H1 (cell line): ENCODE data around the gene MRS2.

Experiments used
- ATF2 ChIP-seq: IDR thresholded peaks from 2 replicates; pipeline ENCODE4 v1.6.1; 2012; ENCODE audit warnings: low read length, inconsistent platforms
- CEBPB ChIP-seq: IDR thresholded peaks from 2 replicates; pipeline ENCODE4 v1.6.1; 2012; ENCODE audit warnings: low read depth, low read length
- CTCF ChIP-seq, 3 experiments: IDR thresholded peaks; 1 replicate in 2 of 3; 2 replicates in 1 of 3; pipeline versions ENCODE4 v1.5.1 to v1.6.1; 2011; ENCODE audit warnings: low read length in 3 of 3, mild to moderate bottlenecking in 3 of 3, inconsistent platforms in 2 of 3, low read depth in 1 of 3, moderate library complexity in 1 of 3; ENCODE audit not compliant: insufficient read depth in 1 of 3; ENCODE audit errors: control extremely low read depth in 1 of 3
- EGR1 ChIP-seq: IDR thresholded peaks from 2 replicates; pipeline ENCODE4 v1.6.1; 2011; ENCODE audit warnings: low read depth, low read length, borderline replicate concordance
- KDM5A ChIP-seq: fragments of 200-600 bp; IDR thresholded peaks from 2 replicates; pipeline ENCODE4 v1.7.1; 2012; ENCODE audit warnings: mild to moderate bottlenecking, low read length, inconsistent platforms, mixed read lengths
- MAFK ChIP-seq: IDR thresholded peaks from 2 replicates; pipeline ENCODE4 v1.6.1; 2012; ENCODE audit warnings: low read depth, mild to moderate bottlenecking, improper control_type of control experiment, low read length
- POLR2A ChIP-seq, 2 experiments: IDR thresholded peaks; 1 replicate in 1 of 2; 2 replicates in 1 of 2; pipeline ENCODE4 v1.6.1; 2011; ENCODE audit warnings: low read depth in 2 of 2, low read length in 2 of 2, mild to moderate bottlenecking in 2 of 2; ENCODE audit errors: control extremely low read depth in 1 of 2
- POLR2AphosphoS5 ChIP-seq: IDR thresholded peaks from 2 replicates; pipeline ENCODE4 v1.6.1; 2011; ENCODE audit warnings: low read depth, low read length
- RAD21 ChIP-seq, 2 experiments: IDR thresholded peaks in 1 of 2; conservative IDR thresholded peaks in 1 of 2; 2 replicates each; pipeline ENCODE4 v1.6.1; 2011; ENCODE audit warnings: low read depth in 2 of 2, low read length in 2 of 2, improper control_type of control experiment in 1 of 2, inconsistent platforms in 1 of 2, mild to moderate bottlenecking in 1 of 2, moderate library complexity in 1 of 2
- SAP30 ChIP-seq: fragments of 300-600 bp; sonication (generic); IDR thresholded peaks from 2 replicates; pipeline ENCODE4 v1.7.1; 2012; ENCODE audit warnings: low read length, moderate library complexity, mild to moderate bottlenecking, inconsistent platforms; ENCODE audit not compliant: insufficient read depth, insufficient replicate concordance
- SIN3A ChIP-seq, 2 experiments: IDR thresholded peaks in 1 of 2; conservative IDR thresholded peaks in 1 of 2; 2 replicates each; pipeline ENCODE4 v1.6.1; 2011 to 2012; ENCODE audit warnings: low read length in 2 of 2, improper control_type of control experiment in 1 of 2, low read depth in 1 of 2, mild to moderate bottlenecking in 1 of 2
- SIX5 ChIP-seq: IDR thresholded peaks from 2 replicates; pipeline ENCODE4 v1.6.1; 2011; ENCODE audit warnings: mild to moderate bottlenecking, low read depth, low read length
- TCF12 ChIP-seq: IDR thresholded peaks from 2 replicates; pipeline ENCODE4 v1.6.1; 2011; ENCODE audit warnings: low read depth, mild to moderate bottlenecking, low read length
- ZNF274 ChIP-seq: IDR thresholded peaks from 2 replicates; pipeline ENCODE4 v1.7.0; 2012; ENCODE audit warnings: low read length, borderline replicate concordance; ENCODE audit errors: extremely low read depth

GRCh38 chr6:24381476-24382219 is 21.1 kb upstream of the MRS2 start:
- no peak for TF ChIP-seq POLR2AphosphoS5
- no peak for TF ChIP-seq CTCF (IDR thresholded peaks at IDR 0.05; ENCODE audit: control extremely low read depth in 1 of 3, insufficient read depth in 1 of 3, low read depth in 1 of 3, low read length in 3 of 3)
- no peak for TF ChIP-seq EGR1
- no peak for TF ChIP-seq TCF12
- no peak for TF ChIP-seq SIN3A (conservative IDR thresholded peaks at IDR 0.05 in 1 of 2, IDR thresholded peaks at IDR 0.05 in 1 of 2; ENCODE audit: low read depth in 1 of 2, low read length in 2 of 2)
- TF ChIP-seq MAFK, result no peak
- no peak for TF ChIP-seq POLR2A (IDR thresholded peaks at IDR 0.05; ENCODE audit: control extremely low read depth in 1 of 2, low read depth in 2 of 2, low read length in 2 of 2)
- TF ChIP-seq RAD21 (IDR thresholded peaks at IDR 0.05 in 1 of 2, conservative IDR thresholded peaks at IDR 0.05 in 1 of 2; ENCODE audit: low read depth in 2 of 2, low read length in 2 of 2), result no peak
- no peak for TF ChIP-seq ZNF274
- no peak for TF ChIP-seq ATF2
- TF ChIP-seq SIX5, result no peak
- no peak for TF ChIP-seq SAP30
- TF ChIP-seq CEBPB, result no peak
- TF ChIP-seq KDM5A, result no peak
